Astrocyte (in vitro differentiated cells and primary cell): Measurements from ENCODE around the gene SLCO1A2. TPM values are rescaled to one million over a fixed set of nuclear protein-coding genes. Genes with fewer than 3 reads are reported as not detected.

Experiments
- DNase-seq: peaks from one replicate; pipeline ENCODE4 v3.0.0-alpha.2; 2010; ENCODE audit warnings: low read depth
- FAIRE-seq: peaks from 2 replicates; lab custom pipeline; 2011; peaks lifted over from hg19 to GRCh38; lab: Jason Lieb, UNC
- H2AFZ ChIP-seq: 2 replicates; pipeline ENCODE4 v1.6.0; 2012; ENCODE audit warnings: low read depth, low read length, inconsistent platforms
- H3K27ac ChIP-seq: 2 replicates; pipeline ENCODE4 v1.5.1; 2011; ENCODE audit warnings: low read depth, low read length, inconsistent platforms
- H3K27me3 ChIP-seq: 2 replicates; pipeline ENCODE4 v1.6.0; 2011; ENCODE audit warnings: low read length, inconsistent platforms; ENCODE audit not compliant: insufficient read depth
- H3K36me3 ChIP-seq: 2 replicates; pipeline ENCODE4 v1.5.1; 2011; ENCODE audit warnings: low read length, inconsistent platforms; ENCODE audit not compliant: insufficient read depth
- H3K4me1 ChIP-seq: 2 replicates; pipeline ENCODE4 v1.5.1; 2011; ENCODE audit warnings: low read length, inconsistent platforms; ENCODE audit not compliant: insufficient read depth
- H3K4me2 ChIP-seq: 2 replicates; pipeline ENCODE4 v1.6.0; 2012; ENCODE audit warnings: low read length, inconsistent platforms
- H3K4me3 ChIP-seq: 2 replicates; pipeline ENCODE4 v1.5.1; 2011; ENCODE audit warnings: low read depth, mild to moderate bottlenecking, low read length, inconsistent platforms; ENCODE audit not compliant: insufficient read depth
- H3K79me2 ChIP-seq: 2 replicates; pipeline ENCODE4 v1.6.0; 2012; ENCODE audit warnings: mild to moderate bottlenecking, low read length, inconsistent platforms; ENCODE audit not compliant: insufficient read depth
- H3K9ac ChIP-seq: 2 replicates; pipeline ENCODE4 v1.6.0; 2012; ENCODE audit warnings: mild to moderate bottlenecking, low read length, inconsistent platforms
- H3K9me3 ChIP-seq: 2 replicates; pipeline ENCODE4 v1.5.1; 2012; ENCODE audit warnings: low read depth, mild to moderate bottlenecking, low read length, inconsistent platforms; ENCODE audit not compliant: insufficient read depth
- H4K20me1 ChIP-seq: 2 replicates; pipeline ENCODE4 v1.6.0; 2012; ENCODE audit warnings: low read length, inconsistent platforms; ENCODE audit not compliant: insufficient read depth
- H3K27ac Mint-ChIP-seq: one replicate; pipeline ENCODE4 v1.8.0; 2021; ENCODE audit warnings: mild to moderate bottlenecking, mixed read lengths; ENCODE audit not compliant: unreplicated experiment
- H3K27me3 Mint-ChIP-seq: one replicate; pipeline ENCODE4 v1.8.0; 2021; ENCODE audit warnings: low read depth, mixed read lengths; ENCODE audit not compliant: unreplicated experiment
- H3K36me3 Mint-ChIP-seq: one replicate; pipeline ENCODE4 v1.8.0; 2021; ENCODE audit warnings: low read depth, mixed read lengths; ENCODE audit not compliant: unreplicated experiment
- H3K4me1 Mint-ChIP-seq: one replicate; pipeline ENCODE4 v1.8.0; 2021; ENCODE audit warnings: low read depth, mixed read lengths; ENCODE audit not compliant: unreplicated experiment
- H3K4me3 Mint-ChIP-seq: one replicate; pipeline ENCODE4 v1.8.0; 2021; ENCODE audit warnings: mild to moderate bottlenecking, moderate library complexity, mixed read lengths; ENCODE audit not compliant: unreplicated experiment
- H3K9me3 Mint-ChIP-seq: one replicate; pipeline ENCODE4 v1.8.0; 2021; ENCODE audit warnings: mild to moderate bottlenecking, mixed read lengths; ENCODE audit not compliant: unreplicated experiment
- EZH2 ChIP-seq: IDR thresholded peaks from 2 replicates; pipeline ENCODE4 v1.6.1; 2012; ENCODE audit warnings: mild to moderate bottlenecking, low read length, inconsistent platforms; ENCODE audit not compliant: insufficient read depth
- total RNA-seq: library from RNA; stranded (reverse); gene quantifications from 2 replicates; pipeline ENCODE4 v1.2.1, GENCODE V29; 2021
- TF ChIP-seq, protein P1 (sequence below): IDR thresholded peaks from 2 replicates; pipeline ENCODE4 v1.5.1; 2011; ENCODE audit warnings: low read depth, mild to moderate bottlenecking, inconsistent platforms, low read length, moderate library complexity; ENCODE audit not compliant: insufficient read depth

The SLCO1A2 gene
- total RNA-seq, 1 donor from 2014 or later, result 0.32 TPM

DNA sequence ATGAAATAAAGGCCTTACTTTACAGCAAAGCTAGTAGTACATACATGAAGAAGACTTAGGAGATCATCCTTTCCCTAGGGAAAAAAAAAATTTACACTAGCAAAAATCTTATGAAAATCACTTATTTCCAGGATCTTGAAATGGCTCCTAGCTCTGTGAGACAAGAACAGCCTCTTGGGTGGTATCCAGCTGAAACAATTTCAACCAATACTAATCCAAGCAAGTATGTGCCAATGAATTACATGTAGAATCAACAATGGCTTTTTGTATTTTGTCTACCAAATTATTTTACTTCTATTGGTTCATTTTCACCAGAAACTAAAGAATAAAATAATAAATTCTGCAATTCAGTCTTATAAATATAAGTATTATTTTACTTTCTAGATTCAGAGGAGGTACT, 2.7 kb upstream of the SLCO1A2 start:
- no peaks in the 10 kb centered on the region for H3K36me3 ChIP-seq
- H3K27ac ChIP-seq, result no peak overlapping the region
- no peaks in the 10 kb centered on the region for H3K79me2 ChIP-seq
- H3K27me3 Mint-ChIP-seq, result no peaks in the 10 kb centered on the region
- no peaks in the 10 kb centered on the region for H3K4me1 ChIP-seq
- H2AFZ ChIP-seq, result no peak overlapping the region
- TF ChIP-seq, protein P1, sequence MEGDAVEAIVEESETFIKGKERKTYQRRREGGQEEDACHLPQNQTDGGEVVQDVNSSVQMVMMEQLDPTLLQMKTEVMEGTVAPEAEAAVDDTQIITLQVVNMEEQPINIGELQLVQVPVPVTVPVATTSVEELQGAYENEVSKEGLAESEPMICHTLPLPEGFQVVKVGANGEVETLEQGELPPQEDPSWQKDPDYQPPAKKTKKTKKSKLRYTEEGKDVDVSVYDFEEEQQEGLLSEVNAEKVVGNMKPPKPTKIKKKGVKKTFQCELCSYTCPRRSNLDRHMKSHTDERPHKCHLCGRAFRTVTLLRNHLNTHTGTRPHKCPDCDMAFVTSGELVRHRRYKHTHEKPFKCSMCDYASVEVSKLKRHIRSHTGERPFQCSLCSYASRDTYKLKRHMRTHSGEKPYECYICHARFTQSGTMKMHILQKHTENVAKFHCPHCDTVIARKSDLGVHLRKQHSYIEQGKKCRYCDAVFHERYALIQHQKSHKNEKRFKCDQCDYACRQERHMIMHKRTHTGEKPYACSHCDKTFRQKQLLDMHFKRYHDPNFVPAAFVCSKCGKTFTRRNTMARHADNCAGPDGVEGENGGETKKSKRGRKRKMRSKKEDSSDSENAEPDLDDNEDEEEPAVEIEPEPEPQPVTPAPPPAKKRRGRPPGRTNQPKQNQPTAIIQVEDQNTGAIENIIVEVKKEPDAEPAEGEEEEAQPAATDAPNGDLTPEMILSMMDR, result no peak
- TF ChIP-seq EZH2, result no peak
- no peak overlapping the region for H3K9ac ChIP-seq
- H3K4me3 ChIP-seq, result no peak overlapping the region
- H3K4me3 Mint-ChIP-seq, result no peak overlapping the region
- H3K4me2 ChIP-seq, result no peak overlapping the region
- H3K27me3 ChIP-seq, result no peaks in the 10 kb centered on the region
- H3K9me3 ChIP-seq, result no peaks in the 10 kb centered on the region
- no peak for FAIRE-seq
- H3K36me3 Mint-ChIP-seq, result no peaks in the 10 kb centered on the region
- H3K27ac Mint-ChIP-seq, result no peak overlapping the region
- H4K20me1 ChIP-seq, result no peaks in the 10 kb centered on the region
- no peak for DNase-seq
- no peaks in the 10 kb centered on the region for H3K9me3 Mint-ChIP-seq
- no peaks in the 10 kb centered on the region for H3K4me1 Mint-ChIP-seq

DNA sequence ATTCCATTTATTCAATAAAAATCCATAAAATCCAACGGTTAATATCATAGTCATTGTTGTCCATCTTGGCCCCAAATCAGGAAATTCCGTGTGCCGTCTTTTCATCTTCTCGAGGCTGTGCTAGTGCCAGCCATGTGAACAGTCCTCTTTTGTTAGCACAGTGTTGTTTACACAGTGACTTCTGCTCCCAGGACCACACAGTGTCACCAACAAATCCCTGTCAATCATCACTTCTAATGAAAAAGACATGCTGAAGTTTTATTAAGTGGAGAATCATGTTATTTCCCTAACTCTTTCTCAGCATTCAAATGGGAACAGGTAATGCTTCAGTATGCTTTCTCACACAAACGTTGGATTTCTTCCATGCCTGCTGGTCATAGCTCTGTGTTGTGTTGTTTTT, 1.9 kb upstream of the SLCO1A2 start:
- H3K27me3 ChIP-seq, result no peaks in the 10 kb centered on the region
- no peaks in the 10 kb centered on the region for H3K4me1 ChIP-seq
- no peaks in the 10 kb centered on the region for H3K79me2 ChIP-seq
- TF ChIP-seq EZH2, result no peak
- H3K27ac ChIP-seq, result no peak overlapping the region
- H3K4me2 ChIP-seq, result no peak overlapping the region
- Mint-ChIP-seq H3K9me3 (peaks cover 4% of the 10 kb centered on the region), H3K36me3 (no peaks in the 10 kb centered on the region), H3K27me3 (no peaks in the 10 kb centered on the region), H3K4me3 (no peak overlapping the region), H3K27ac (no peak overlapping the region), H3K4me1 (no peaks in the 10 kb centered on the region)
- H2AFZ ChIP-seq, result no peak overlapping the region
- FAIRE-seq, result no peak
- H3K9ac ChIP-seq, result no peak overlapping the region
- H3K9me3 ChIP-seq, result no peaks in the 10 kb centered on the region
- no peaks in the 10 kb centered on the region for H4K20me1 ChIP-seq
- no peak overlapping the region for H3K4me3 ChIP-seq
- H3K36me3 ChIP-seq, result no peaks in the 10 kb centered on the region
- DNase-seq, result no peak

DNA sequence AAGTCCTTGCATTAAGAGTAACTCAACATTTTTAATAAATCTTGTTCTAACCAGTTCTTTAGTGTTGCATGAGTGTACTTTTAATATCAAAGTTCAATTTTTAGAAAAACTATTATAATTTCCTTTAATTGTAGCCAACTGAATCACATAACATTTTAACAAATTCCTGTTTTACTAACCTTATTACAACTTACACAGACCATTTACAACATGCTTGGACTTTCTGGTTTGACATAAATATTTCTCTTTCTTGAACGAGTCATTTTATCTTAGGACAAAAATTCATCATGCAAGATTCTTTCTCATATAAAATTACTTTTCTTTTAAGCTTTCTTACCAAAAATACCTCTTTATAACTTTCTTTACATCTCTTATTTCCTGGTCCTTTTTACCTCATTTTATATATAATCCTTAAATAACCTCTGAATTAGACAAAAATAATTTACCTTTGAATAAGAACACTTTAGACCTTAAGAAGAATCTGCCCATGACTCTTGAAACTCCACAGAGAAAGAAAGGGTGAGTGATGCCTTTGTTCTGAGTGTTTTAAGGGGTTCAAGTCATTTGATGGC, 3.9 kb downstream of the SLCO1A2 start:
- H3K4me2 ChIP-seq, result no peak overlapping the region
- no peaks in the 10 kb centered on the region for H3K27me3 Mint-ChIP-seq
- no peaks in the 10 kb centered on the region for H4K20me1 ChIP-seq
- H3K4me3 Mint-ChIP-seq, result no peak overlapping the region
- TF ChIP-seq EZH2, result no peak
- TF ChIP-seq, protein P1, result no peak
- H3K4me1 Mint-ChIP-seq, result no peaks in the 10 kb centered on the region
- H3K27ac ChIP-seq, result no peak overlapping the region
- H3K4me1 ChIP-seq, result no peaks in the 10 kb centered on the region
- H3K4me3 ChIP-seq, result no peak overlapping the region
- H3K9me3 ChIP-seq, result no peaks in the 10 kb centered on the region
- DNase-seq, result peak; percentile 2
- peaks cover 22% of the 10 kb centered on the region for H3K9me3 Mint-ChIP-seq
- no peaks in the 10 kb centered on the region for H3K79me2 ChIP-seq
- H2AFZ ChIP-seq, result no peak overlapping the region
- H3K27ac Mint-ChIP-seq, result no peak overlapping the region
- no peaks in the 10 kb centered on the region for H3K36me3 Mint-ChIP-seq
- no peaks in the 10 kb centered on the region for H3K36me3 ChIP-seq
- FAIRE-seq, result no peak
- no peaks in the 10 kb centered on the region for H3K27me3 ChIP-seq
- no peak overlapping the region for H3K9ac ChIP-seq
